GM10248 (cell line): ENCODE data around the gene NCAN.

Experiments used
- CTCF ChIA-PET: fragments of 300-600 bp; sonication (Branson Sonifier 250); formaldehyde crosslinking; extraction: SDS; loops from one replicate; lab custom pipeline; 2021; ENCODE audit warnings: antibody characterized with exemption; lab: Yijun Ruan, JAX
- POLR2A ChIA-PET: fragments of 350-650 bp; sonication (Branson Sonifier 250); formaldehyde crosslinking; extraction: SDS; loops from one replicate; lab custom pipeline; 2020; ENCODE audit warnings: antibody characterized with exemption; lab: Yijun Ruan, JAX
- DNase-seq: peaks from one replicate; pipeline ENCODE4 v3.0.0; 2012; ENCODE audit errors: extremely low spot score
- CTCF ChIP-seq: IDR thresholded peaks from 2 replicates; pipeline ENCODE4 v1.5.1; 2012; ENCODE audit warnings: mild to moderate bottlenecking, low read depth; ENCODE audit errors: extremely low read depth, missing control alignments, control extremely low read depth

The NCAN gene

GRCh38 chr19:19226204-19226603 lies 14.4 kb downstream of the NCAN start:
- POLR2A ChIA-PET = no interaction called here
- CTCF ChIA-PET = interaction anchor here (1.2 to 2.8 kb wide), 4 partner anchors 8 to 172 kb away, joined by 3 to 20 read pairs (median 8); no protein-coding TSS in a partner anchor
- no peak for TF ChIP-seq CTCF
- DNase-seq = no peak

GRCh38 chr19:19226663-19227062 lies 14.9 kb downstream of the NCAN start:
- TF ChIP-seq CTCF = no peak
- CTCF ChIA-PET = interaction anchor here (1.2 to 2.6 kb wide), 3 partner anchors 12 to 44 kb away, joined by 3 to 12 read pairs (median 3); no protein-coding TSS in a partner anchor
- POLR2A ChIA-PET = no interaction called here
- no peak for DNase-seq

GRCh38 chr19:19227217-19227616 lies 15.5 kb downstream of the NCAN start:
- no peak for DNase-seq
- CTCF ChIA-PET = interaction anchor here (1.2 to 1.4 kb wide), 2 partner anchors 19 to 44 kb away, joined by 3 read pairs; no protein-coding TSS in a partner anchor
- POLR2A ChIA-PET = no interaction called here
- TF ChIP-seq CTCF = no peak

- DNase-seq = no peak
- POLR2A ChIA-PET = no interaction called here
- TF ChIP-seq CTCF = no peak
- CTCF ChIA-PET = interaction anchor here (0.9 to 1.3 kb wide), 2 partner anchors 29 to 84 kb away, joined by 3 read pairs; no protein-coding TSS in a partner anchor
Observed at GRCh38 chr19:19229701-19230100, 17.9 kb downstream of the NCAN start.

- DNase-seq = no peak
- POLR2A ChIA-PET = no interaction called here
- CTCF ChIA-PET = interaction anchor here (1.2 kb wide), 1 partner anchor 10 kb away, joined by 3 read pairs; no protein-coding TSS in a partner anchor
- no peak for TF ChIP-seq CTCF
Observed at GRCh38 chr19:19230999-19231398, 19.2 kb downstream of the NCAN start.

GRCh38 chr19:19232261-19232721 lies 20.5 kb downstream of the NCAN start:
- no peak for TF ChIP-seq CTCF
- ChIA-PET CTCF (no interaction called here), POLR2A (no interaction called here)
- DNase-seq = no peak
